Spleen (tissue), 11 donors: ENCODE measurements around the gene MAPK10. TPM values are rescaled to one million over a fixed set of nuclear protein-coding genes. Genes with fewer than 3 reads are reported as not detected.

ENCODE experiments used
- DNase-seq: peaks from one replicate; pipeline ENCODE4 v3.0.0-alpha.2; 2020
- H3K27ac ChIP-seq, 8 donors: fragments of 200-600 bp; sonication (generic) in 7 of 8; 1 replicate in 4 of 8; 2 replicates in 4 of 8; pipeline versions ENCODE4 v1.5.0 to v1.8.0; 2016 to 2021; ENCODE audit warnings: inconsistent platforms in 4 of 8, mild to moderate bottlenecking in 4 of 8, moderate library complexity in 1 of 8
- H3K27me3 ChIP-seq, 7 donors: fragments of 200-600 bp; sonication (generic) in 6 of 7; replicated peaks in 1 of 7; 1 replicate in 4 of 7; 2 replicates in 3 of 7; pipeline versions ENCODE4 v1.5.0 to v1.8.0; 2016 to 2021; ENCODE audit warnings: inconsistent platforms in 3 of 7, mild to moderate bottlenecking in 1 of 7
- H3K36me3 ChIP-seq, 6 donors: fragments of 200-600 bp; sonication (generic) in 5 of 6; 1 replicate in 4 of 6; 2 replicates in 2 of 6; pipeline versions ENCODE4 v1.5.0 to v1.8.0; 2016 to 2021; ENCODE audit warnings: inconsistent platforms in 2 of 6
- H3K4me1 ChIP-seq, 6 donors: fragments of 200-600 bp; sonication (generic) in 5 of 6; 1 replicate in 3 of 6; 2 replicates in 3 of 6; pipeline versions ENCODE4 v1.5.0 to v1.8.0; 2016 to 2021; ENCODE audit warnings: inconsistent platforms in 3 of 6
- H3K4me3 ChIP-seq, 8 donors: fragments of 200-600 bp; sonication (generic) in 7 of 8; 1 replicate in 4 of 8; 2 replicates in 4 of 8; pipeline versions ENCODE4 v1.5.0 to v1.8.0; 2016 to 2021; ENCODE audit warnings: inconsistent platforms in 4 of 8, mild to moderate bottlenecking in 4 of 8, moderate library complexity in 2 of 8
- H3K9me3 ChIP-seq, 8 donors: fragments of 200-600 bp; sonication (generic) in 7 of 8; 1 replicate in 4 of 8; 2 replicates in 4 of 8; pipeline versions ENCODE4 v1.5.0 to v1.8.0; 2016 to 2021; ENCODE audit warnings: inconsistent platforms in 4 of 8
- POLR2A ChIP-seq, 3 donors: fragments of 450-650 bp; IDR thresholded peaks; one replicate each; pipeline ENCODE4 v1.5.1; 2017; ENCODE audit warnings: antibody characterized with exemption in 3 of 3, mild to moderate bottlenecking in 1 of 3
- POLR2AphosphoS5 ChIP-seq, 3 donors: sonication (generic); formaldehyde crosslinking; IDR thresholded peaks; one replicate each; pipeline ENCODE4 v1.5.1; 2017; ENCODE audit warnings: antibody characterized with exemption in 3 of 3
- WGBS, 5 donors: extraction: QIAGEN DNeasy Blood & Tissue Kit in 3 of 5; methylation state at CpG; one replicate each; pipeline versions ENCODE4 v1.1.5 to v1.1.7; 2013 to 2018; 5-methylcytosine and 5-hydroxymethylcytosine counted together
- intact Hi-C: fragments of 100-400 bp; cut with DNase I; formaldehyde crosslinking; loops from one replicate; pipeline ENCODE4 v1.15.0; 2023; ENCODE audit warnings: low total_unique reads
- polyA plus RNA-seq, 3 donors: library from polyadenylated mRNA; stranded (reverse); fragments of 200-250 nt; gene quantifications; one replicate each; pipeline ENCODE4 v1.2.1, GENCODE V29; 2013
- total RNA-seq, 7 donors: library from RNA; depleted of rRNA in 3 of 7; stranded (reverse); fragments of >200 nt in 3 of 7; fragmentation: NEBNext Ultra II Directional in 4 of 7; extraction: Animal tissue kit (Norgen Biotek cat#: 25700) in 4 of 7; gene quantifications; one replicate each; pipeline versions ENCODE4 v1.1.0 to v1.2.1, GENCODE V29; 2016 to 2021
- TF ChIP-seq, protein P1 (sequence below), 11 experiments: fragments of 200-600 bp in 7 of 11; fragments of 450-650 bp in 4 of 11; sonication (generic) in 4 of 11; IDR thresholded peaks in 8 of 11; conservative IDR thresholded peaks in 3 of 11; 1 replicate in 7 of 11; 2 replicates in 4 of 11; pipeline versions ENCODE4 v1.4.0 to v1.8.0; 2016 to 2021; ENCODE audit warnings: antibody characterized with exemption in 11 of 11, inconsistent platforms in 4 of 11, mild to moderate bottlenecking in 1 of 11
- donor health status: healthy with polysubstance abuse.
- donor health status: DM: no; HTN: no; CAD: no; lungs with moderate emphysema.
- donor health status: DM: no; HTN: no; CAD: no.
- donor health status: Bipolar disorder and iron deficiency.
- donor health status: healthy.
- donor health status: DM: no; HTN: no; CAD: no.
- donor health status: DM: yes; HTN: yes; CAD: no.

Gene MAPK10
- total and polyA plus RNA-seq, 10 donors = 3.0 to 40.6 (median 15.2) TPM

DNA sequence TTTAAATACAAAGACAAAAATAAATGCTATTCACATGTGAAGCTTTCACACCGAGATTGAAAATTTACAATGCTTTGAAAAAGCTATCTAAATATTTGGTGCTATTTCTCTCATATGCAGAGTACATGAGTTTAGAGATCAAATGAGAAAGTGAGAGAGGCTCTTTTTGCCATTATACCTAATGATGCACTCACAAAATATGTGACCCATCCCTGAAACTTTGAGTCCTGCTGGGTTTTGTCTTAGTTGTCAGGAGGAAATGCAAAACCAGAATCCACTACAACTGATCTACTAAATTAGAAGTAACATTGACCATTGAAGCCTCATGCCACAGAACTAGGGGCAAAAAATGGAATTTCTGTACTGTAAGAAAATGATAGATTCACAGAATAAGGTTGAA, 251.7 kb downstream of the MAPK10 start:
- Histone ChIP-seq H3K4me3 (no peak overlapping the region), H3K36me3 (no peaks in the 10 kb centered on the region), H3K27me3 (no peaks in the 10 kb centered on the region), H3K27ac (no peak overlapping the region), H3K4me1 (no peaks in the 10 kb centered on the region), H3K9me3 (peaks cover 0 to 25% (median 17%) of the 10 kb centered on the region in 8 donors)
- intact Hi-C loops = no loop called here
- no peak for TF ChIP-seq POLR2A (IDR thresholded peaks at IDR 0.05)
- TF ChIP-seq, protein P1, sequence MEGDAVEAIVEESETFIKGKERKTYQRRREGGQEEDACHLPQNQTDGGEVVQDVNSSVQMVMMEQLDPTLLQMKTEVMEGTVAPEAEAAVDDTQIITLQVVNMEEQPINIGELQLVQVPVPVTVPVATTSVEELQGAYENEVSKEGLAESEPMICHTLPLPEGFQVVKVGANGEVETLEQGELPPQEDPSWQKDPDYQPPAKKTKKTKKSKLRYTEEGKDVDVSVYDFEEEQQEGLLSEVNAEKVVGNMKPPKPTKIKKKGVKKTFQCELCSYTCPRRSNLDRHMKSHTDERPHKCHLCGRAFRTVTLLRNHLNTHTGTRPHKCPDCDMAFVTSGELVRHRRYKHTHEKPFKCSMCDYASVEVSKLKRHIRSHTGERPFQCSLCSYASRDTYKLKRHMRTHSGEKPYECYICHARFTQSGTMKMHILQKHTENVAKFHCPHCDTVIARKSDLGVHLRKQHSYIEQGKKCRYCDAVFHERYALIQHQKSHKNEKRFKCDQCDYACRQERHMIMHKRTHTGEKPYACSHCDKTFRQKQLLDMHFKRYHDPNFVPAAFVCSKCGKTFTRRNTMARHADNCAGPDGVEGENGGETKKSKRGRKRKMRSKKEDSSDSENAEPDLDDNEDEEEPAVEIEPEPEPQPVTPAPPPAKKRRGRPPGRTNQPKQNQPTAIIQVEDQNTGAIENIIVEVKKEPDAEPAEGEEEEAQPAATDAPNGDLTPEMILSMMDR (IDR thresholded peaks at IDR 0.05 in 8 of 11, conservative IDR thresholded peaks at IDR 0.05 in 3 of 11) = no peak
- no peak for TF ChIP-seq POLR2AphosphoS5 (IDR thresholded peaks at IDR 0.05)
- DNase-seq = no peak
- WGBS, 5 donors = 71 to 85% (median 83%) methylated on average over 1 of the region's 1 CpG

DNA sequence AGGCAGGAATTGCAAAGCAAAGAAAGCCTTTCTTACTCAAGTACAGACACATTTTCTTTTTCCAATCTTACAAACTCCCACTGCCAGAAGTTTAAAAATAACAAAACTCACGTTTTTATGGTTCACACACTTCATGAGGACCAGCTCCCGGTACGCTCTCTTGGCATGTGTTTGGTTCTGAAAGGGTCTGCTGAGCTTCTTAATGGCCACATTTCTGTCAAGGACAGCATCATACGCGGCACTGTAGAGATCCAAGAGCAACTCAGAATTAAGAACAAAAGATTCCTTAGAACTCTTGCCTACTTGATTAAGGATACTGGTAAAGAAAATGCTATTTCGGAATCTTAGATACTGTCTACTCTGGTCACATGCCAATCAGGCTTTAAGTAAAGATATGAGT, 252.7 kb downstream of the MAPK10 start:
- DNase-seq = no peak
- H3K4me3 ChIP-seq = no peak overlapping the region
- H3K27me3 ChIP-seq = no peaks in the 10 kb centered on the region
- 76 to 85% (median 79%) methylated on average over 6 of the region's 6 CpGs for WGBS, 5 donors
- no peaks in the 10 kb centered on the region for H3K36me3 ChIP-seq
- no peak overlapping the region for H3K27ac ChIP-seq
- H3K9me3 ChIP-seq = peaks cover 0 to 22% (median 13%) of the 10 kb centered on the region in 8 donors
- H3K4me1 ChIP-seq = no peaks in the 10 kb centered on the region
- intact Hi-C loops = no loop called here
- TF ChIP-seq, protein P1 (IDR thresholded peaks at IDR 0.05 in 8 of 11, conservative IDR thresholded peaks at IDR 0.05 in 3 of 11) = no peak
- TF ChIP-seq POLR2AphosphoS5 (IDR thresholded peaks at IDR 0.05) (no peak), POLR2A (IDR thresholded peaks at IDR 0.05) (no peak)

DNA sequence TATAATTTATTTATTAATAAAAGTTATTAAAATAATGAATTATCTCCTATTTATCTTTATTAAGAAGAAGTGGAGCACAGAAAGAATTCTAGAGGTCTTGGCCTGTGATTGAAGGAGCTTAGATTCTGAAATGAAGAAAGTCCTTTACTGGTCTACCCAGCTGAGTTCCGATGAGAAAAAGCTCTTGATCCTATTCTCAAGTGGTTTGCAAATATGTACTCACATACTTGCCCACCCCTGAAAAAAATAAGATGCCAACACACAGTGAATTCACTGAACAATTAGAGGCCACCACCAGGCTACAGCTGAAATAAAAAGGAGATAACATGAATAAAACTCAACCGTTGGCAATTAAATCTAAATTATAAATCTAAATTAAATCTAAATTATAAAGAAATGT, 253.4 kb downstream of the MAPK10 start:
- H3K27me3 ChIP-seq = no peaks in the 10 kb centered on the region
- H3K27ac ChIP-seq = no peak overlapping the region
- no peak overlapping the region for H3K4me3 ChIP-seq
- H3K9me3 ChIP-seq = peaks cover 0 to 22% (median 12%) of the 10 kb centered on the region in 8 donors
- 79 to 89% (median 82%) methylated on average over 2 of the region's 2 CpGs for WGBS, 5 donors
- H3K4me1 ChIP-seq = no peaks in the 10 kb centered on the region
- H3K36me3 ChIP-seq = no peaks in the 10 kb centered on the region
- no peak for DNase-seq
- intact Hi-C loops = no loop called here
- no peak for TF ChIP-seq POLR2AphosphoS5 (IDR thresholded peaks at IDR 0.05)
- TF ChIP-seq, protein P1 (IDR thresholded peaks at IDR 0.05 in 8 of 11, conservative IDR thresholded peaks at IDR 0.05 in 3 of 11) = no peak
- TF ChIP-seq POLR2A (IDR thresholded peaks at IDR 0.05) = no peak

DNA sequence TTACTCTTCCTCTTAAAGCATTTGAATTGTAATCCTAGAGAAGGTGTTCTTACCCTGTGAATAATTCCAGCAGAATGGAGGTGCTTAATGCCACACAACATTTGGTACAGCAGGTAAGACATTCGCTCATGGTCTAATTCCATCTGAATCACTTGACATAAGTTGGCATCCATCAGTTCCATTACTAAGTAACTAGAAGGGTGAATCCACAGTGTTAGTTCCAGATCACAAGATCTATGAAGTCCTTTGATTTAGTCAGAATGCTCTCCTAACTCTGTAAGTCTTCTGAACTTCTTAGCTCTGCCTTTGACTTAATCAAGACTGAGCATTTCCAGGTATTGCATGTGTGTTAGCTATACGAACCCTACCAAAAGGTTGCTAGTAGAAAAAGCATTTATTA, 258.0 kb downstream of the MAPK10 start:
- no peak overlapping the region for H3K4me3 ChIP-seq
- H3K27me3 ChIP-seq = no peaks in the 10 kb centered on the region
- H3K27ac ChIP-seq = no peak overlapping the region
- DNase-seq = no peak
- intact Hi-C loops = no loop called here
- no peaks in the 10 kb centered on the region for H3K9me3 ChIP-seq
- no peak for TF ChIP-seq POLR2A (IDR thresholded peaks at IDR 0.05)
- no peak for TF ChIP-seq POLR2AphosphoS5 (IDR thresholded peaks at IDR 0.05)
- TF ChIP-seq, protein P1 (IDR thresholded peaks at IDR 0.05 in 8 of 11, conservative IDR thresholded peaks at IDR 0.05 in 3 of 11) = no peak
- no peaks in the 10 kb centered on the region for H3K4me1 ChIP-seq
- H3K36me3 ChIP-seq = no peaks in the 10 kb centered on the region
- WGBS, 5 donors = 90 to 97% (median 94%) methylated on average over 2 of the region's 2 CpGs
